A673 (cell line): ENCODE measurements around the gene IQGAP2. TPM values are rescaled to one million over a fixed set of nuclear protein-coding genes. Genes with fewer than 3 reads are reported as not detected.

ENCODE experiments used
- BruUV-seq: library from RNA; stranded (reverse); fragments of 400-500 nt; replicated peaks from 2 replicates; lab custom pipeline; 2021; lab: Mats Ljungman, UMichigan
- CTCF ChIA-PET: fragments of 300-600 bp; sonication (Branson Sonifier 250); formaldehyde crosslinking; loops from one replicate; lab custom pipeline; 2022; ENCODE audit warnings: antibody characterized with exemption; lab: Charles Lee
- POLR2A ChIA-PET: fragments of 300-600 bp; sonication (Branson Sonifier 250); formaldehyde crosslinking; loops from one replicate; lab custom pipeline; 2022; ENCODE audit warnings: antibody characterized with exemption; ENCODE audit not compliant: low non-redundant PET; lab: Charles Lee
- DNase-seq: peaks from one replicate; pipeline ENCODE4 v3.0.0-alpha.2; 2015; ENCODE audit warnings: low spot score
- H3K27ac ChIP-seq: fragments of 200-600 bp; sonication (generic); 2 replicates; pipeline ENCODE4 v1.5.1; 2016; ENCODE audit warnings: mixed run types, low read depth, mild to moderate bottlenecking, mixed read lengths, antibody characterized with exemption, low read length; ENCODE audit not compliant: poor library complexity, severe bottlenecking
- H3K27me3 ChIP-seq: fragments of 200-600 bp; sonication (generic); replicated peaks from 2 replicates; pipeline ENCODE4 v1.6.1; 2017; ENCODE audit warnings: mixed run types, low read depth, mild to moderate bottlenecking, mixed read lengths, antibody characterized with exemption, low read length; ENCODE audit not compliant: insufficient read depth, poor library complexity
- H3K36me3 ChIP-seq: fragments of 200-600 bp; sonication (generic); 2 replicates; pipeline ENCODE4 v1.6.1; 2016; ENCODE audit warnings: mixed run types, mild to moderate bottlenecking, mixed read lengths, antibody characterized with exemption, low read length; ENCODE audit not compliant: insufficient read depth, poor library complexity, severe bottlenecking
- H3K4me1 ChIP-seq: fragments of 200-600 bp; sonication (generic); 2 replicates; pipeline ENCODE4 v1.6.1; 2017; ENCODE audit warnings: mixed run types, mild to moderate bottlenecking, mixed read lengths, antibody characterized with exemption, low read length; ENCODE audit not compliant: insufficient read depth, poor library complexity, severe bottlenecking
- H3K4me3 ChIP-seq: fragments of 200-600 bp; sonication (generic); 2 replicates; pipeline ENCODE4 v1.5.1; 2016; ENCODE audit warnings: low read depth, mixed run types, mild to moderate bottlenecking, mixed read lengths, low read length; ENCODE audit not compliant: poor library complexity, severe bottlenecking
- H3K9me3 ChIP-seq: fragments of 200-600 bp; sonication (generic); 2 replicates; pipeline ENCODE4 v1.6.1; 2016; ENCODE audit warnings: mixed run types, low read depth, mild to moderate bottlenecking, mixed read lengths, antibody characterized with exemption, low read length; ENCODE audit not compliant: poor library complexity, severe bottlenecking
- EZH2 ChIP-seq: fragments of 200-600 bp; sonication (generic); IDR thresholded peaks from 2 replicates; pipeline ENCODE4 v1.6.1; 2017; ENCODE audit warnings: borderline replicate concordance, low read depth, mild to moderate bottlenecking, mixed read lengths, antibody characterized with exemption, low read length; ENCODE audit not compliant: poor library complexity, severe bottlenecking
- intact Hi-C: fragments of 100-400 bp; cut with micrococcal nuclease; formaldehyde crosslinking; loops from one replicate; pipeline ENCODE4 v1.10.0; 2022; ENCODE audit not compliant: unreplicated experiment
- total RNA-seq: library from RNA; stranded (reverse); gene quantifications from 2 replicates; pipeline ENCODE4 v1.2.3, GENCODE V29; 2021
- TF ChIP-seq, protein P1 (sequence below): fragments of 300-800, 200-600 bp; sonication (generic); conservative IDR thresholded peaks from 2 replicates; pipeline ENCODE4 v1.5.1; 2017; ENCODE audit warnings: low read depth, mild to moderate bottlenecking, antibody characterized with exemption, low read length, moderate library complexity, mixed read lengths

Gene IQGAP2
- total RNA-seq, 1 experiment from 2014 or later = 26.8 TPM

DNA sequence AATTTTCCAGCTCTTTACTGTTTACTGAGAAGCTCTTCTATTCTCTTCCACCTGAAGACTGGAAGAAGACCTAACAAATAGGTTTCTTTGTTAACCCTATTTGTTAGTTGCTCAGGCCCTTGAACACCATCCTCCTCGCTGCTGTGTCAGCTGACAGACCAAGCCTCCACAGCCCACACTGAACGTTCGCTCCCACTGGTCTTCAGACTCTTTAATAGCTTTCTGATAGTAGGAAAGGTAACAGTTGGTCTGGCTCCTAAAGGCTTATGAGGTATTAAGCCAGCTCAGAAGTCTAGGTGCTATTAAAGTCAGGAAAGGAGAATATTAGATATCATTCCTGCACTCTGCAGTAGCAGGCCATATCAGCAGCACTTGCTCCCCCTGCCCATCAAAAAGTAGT, 289.6 kb downstream of the IQGAP2 start:
- Histone ChIP-seq H3K4me3 (no peak overlapping the region), H3K27ac (no peak overlapping the region), H3K9me3 (no peaks in the 10 kb centered on the region), H3K36me3 (peaks cover under 1% of the 10 kb centered on the region), H3K27me3 (no peaks in the 10 kb centered on the region), H3K4me1 (peaks cover 76% of the 10 kb centered on the region)
- no peak for TF ChIP-seq EZH2
- TF ChIP-seq, protein P1, sequence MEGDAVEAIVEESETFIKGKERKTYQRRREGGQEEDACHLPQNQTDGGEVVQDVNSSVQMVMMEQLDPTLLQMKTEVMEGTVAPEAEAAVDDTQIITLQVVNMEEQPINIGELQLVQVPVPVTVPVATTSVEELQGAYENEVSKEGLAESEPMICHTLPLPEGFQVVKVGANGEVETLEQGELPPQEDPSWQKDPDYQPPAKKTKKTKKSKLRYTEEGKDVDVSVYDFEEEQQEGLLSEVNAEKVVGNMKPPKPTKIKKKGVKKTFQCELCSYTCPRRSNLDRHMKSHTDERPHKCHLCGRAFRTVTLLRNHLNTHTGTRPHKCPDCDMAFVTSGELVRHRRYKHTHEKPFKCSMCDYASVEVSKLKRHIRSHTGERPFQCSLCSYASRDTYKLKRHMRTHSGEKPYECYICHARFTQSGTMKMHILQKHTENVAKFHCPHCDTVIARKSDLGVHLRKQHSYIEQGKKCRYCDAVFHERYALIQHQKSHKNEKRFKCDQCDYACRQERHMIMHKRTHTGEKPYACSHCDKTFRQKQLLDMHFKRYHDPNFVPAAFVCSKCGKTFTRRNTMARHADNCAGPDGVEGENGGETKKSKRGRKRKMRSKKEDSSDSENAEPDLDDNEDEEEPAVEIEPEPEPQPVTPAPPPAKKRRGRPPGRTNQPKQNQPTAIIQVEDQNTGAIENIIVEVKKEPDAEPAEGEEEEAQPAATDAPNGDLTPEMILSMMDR = no peak
- POLR2A ChIA-PET = interaction anchor here (0.7 kb wide), 1 partner anchor 91 kb away, joined by 4 read pairs; no protein-coding TSS in a partner anchor
- no TSS peak for BruUV-seq
- DNase-seq = no peak
- intact Hi-C loops = no loop called here
- CTCF ChIA-PET = no interaction called here

DNA sequence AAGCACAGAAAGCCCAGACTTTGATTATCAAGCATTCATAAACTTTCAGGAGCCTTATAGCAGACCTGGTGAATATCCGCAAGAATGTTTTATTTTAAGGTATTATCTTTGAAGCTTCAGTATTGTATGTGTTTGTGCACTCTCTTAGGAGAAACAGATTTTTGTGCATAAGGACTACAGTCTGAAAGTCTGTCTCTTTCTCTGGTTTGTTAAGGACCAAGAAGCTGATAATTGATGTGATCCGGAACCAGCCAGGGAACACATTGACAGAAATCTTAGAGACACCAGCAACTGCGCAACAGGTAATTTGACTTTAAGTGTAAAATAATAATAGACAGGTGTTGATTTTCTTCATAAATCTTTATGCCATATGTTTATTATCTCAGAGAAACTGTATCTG, 290.1 kb downstream of the IQGAP2 start:
- peaks cover 4% of the 10 kb centered on the region for H3K9me3 ChIP-seq
- BruUV-seq = no TSS peak
- intact Hi-C loops = no loop called here
- no peak for DNase-seq
- TF ChIP-seq EZH2 = no peak
- H3K4me1 ChIP-seq = peaks cover 73% of the 10 kb centered on the region
- H3K4me3 ChIP-seq = no peak overlapping the region
- H3K36me3 ChIP-seq = peaks cover 5% of the 10 kb centered on the region
- POLR2A ChIA-PET = no interaction called here
- no peak overlapping the region for H3K27ac ChIP-seq
- CTCF ChIA-PET = no interaction called here
- no peaks in the 10 kb centered on the region for H3K27me3 ChIP-seq

DNA sequence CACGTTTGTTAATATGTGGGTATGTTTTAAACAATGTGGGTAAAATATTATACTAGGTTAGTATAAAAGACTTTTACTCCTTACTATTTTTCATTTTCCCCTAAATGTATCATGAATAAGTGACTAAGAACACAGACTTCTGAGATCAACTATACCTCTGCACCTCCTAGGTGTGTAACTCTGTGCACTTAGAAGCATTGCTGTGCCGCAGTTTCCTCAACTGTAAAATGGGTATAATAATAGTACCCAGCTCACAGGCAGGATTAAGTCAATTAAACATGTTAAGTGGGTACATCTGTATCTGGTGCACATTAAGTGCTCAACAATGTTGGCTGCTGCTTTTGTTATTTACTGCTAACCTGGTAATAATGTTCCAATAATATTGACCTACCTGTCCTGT, 291.2 kb downstream of the IQGAP2 start:
- peaks cover 6% of the 10 kb centered on the region for H3K36me3 ChIP-seq
- no TSS peak for BruUV-seq
- POLR2A ChIA-PET = no interaction called here
- H3K4me1 ChIP-seq = peaks cover 61% of the 10 kb centered on the region
- H3K27ac ChIP-seq = no peak overlapping the region
- no peaks in the 10 kb centered on the region for H3K27me3 ChIP-seq
- no peak for DNase-seq
- CTCF ChIA-PET = no interaction called here
- H3K4me3 ChIP-seq = no peak overlapping the region
- no peak for TF ChIP-seq EZH2
- TF ChIP-seq, protein P1 = no peak
- intact Hi-C loops = no loop called here
- H3K9me3 ChIP-seq = peaks cover 5% of the 10 kb centered on the region

DNA sequence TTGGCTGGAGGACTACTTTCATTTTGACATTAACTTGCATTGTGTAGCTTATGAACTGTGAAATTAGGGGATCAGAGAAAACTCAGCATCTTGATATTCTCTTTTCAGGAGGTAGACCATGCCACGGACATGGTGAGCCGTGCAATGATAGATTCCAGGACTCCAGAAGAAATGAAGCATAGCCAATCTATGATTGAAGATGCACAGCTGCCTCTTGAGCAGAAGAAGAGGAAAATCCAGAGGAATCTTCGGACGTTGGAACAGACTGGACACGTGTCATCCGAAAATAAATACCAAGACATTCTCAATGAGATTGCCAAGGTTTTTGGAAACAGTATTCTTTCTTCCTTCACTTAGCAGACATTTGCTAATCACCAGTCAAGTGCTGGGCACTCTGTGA, 292.3 kb downstream of the IQGAP2 start:
- Histone ChIP-seq H3K27me3 (no peaks in the 10 kb centered on the region), H3K27ac (no peak overlapping the region), H3K36me3 (peaks cover 6% of the 10 kb centered on the region), H3K4me1 (peaks cover 51% of the 10 kb centered on the region), H3K9me3 (peaks cover 5% of the 10 kb centered on the region), H3K4me3 (no peak overlapping the region)
- intact Hi-C loops = no loop called here
- CTCF ChIA-PET = no interaction called here
- BruUV-seq = no TSS peak
- DNase-seq = no peak
- TF ChIP-seq, protein P1 = no peak
- TF ChIP-seq EZH2 = no peak
- POLR2A ChIA-PET = no interaction called here
